NCI-H146 treated with DMSO at 0.1 percent for 48 hours (cell line): ENCODE results near the gene WHRN.

Source experiments
- DNase-seq: peaks from one replicate; lab custom pipeline; 2025; ENCODE audit not compliant: unreplicated experiment; lab: John Stamatoyannopoulos, UW

WHRN gene

DNA sequence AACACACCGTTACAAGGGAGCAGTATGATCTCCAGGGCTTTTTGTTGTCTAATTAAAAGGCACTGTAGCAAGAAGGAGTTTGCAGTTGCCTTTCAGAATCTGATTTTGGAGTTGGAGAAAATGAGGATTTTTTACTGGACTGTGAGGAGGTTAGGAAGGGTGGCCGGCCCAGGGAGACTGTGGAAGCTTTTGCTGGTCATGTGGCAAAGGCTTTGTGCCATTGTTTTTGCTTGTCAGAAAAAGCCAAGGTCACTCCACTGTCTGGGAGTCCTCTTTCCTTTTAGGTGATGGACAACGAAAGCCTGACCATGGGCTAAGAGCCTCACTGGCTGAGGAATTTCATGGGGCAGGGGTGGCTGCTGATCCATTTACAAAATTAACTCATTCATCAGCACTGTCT, 10.3 kb upstream of the WHRN start:
- DNase-seq: no peak

DNA sequence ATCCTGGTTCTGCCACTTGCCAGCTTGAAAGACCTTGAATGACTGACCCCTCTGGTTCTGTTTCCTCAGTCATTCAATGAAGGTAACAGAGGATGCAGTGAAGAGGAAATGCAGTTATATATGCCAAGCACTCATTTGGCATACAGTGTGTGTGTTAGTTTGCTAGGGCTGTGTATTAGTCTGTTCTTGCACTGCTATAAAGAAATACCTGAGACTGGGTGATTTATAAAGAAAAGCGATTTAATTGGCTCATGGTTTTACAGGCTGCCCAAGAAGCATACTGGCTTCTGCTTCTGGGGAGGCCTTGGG, 8.6 kb upstream of the WHRN start:
- DNase-seq: no peak

DNA sequence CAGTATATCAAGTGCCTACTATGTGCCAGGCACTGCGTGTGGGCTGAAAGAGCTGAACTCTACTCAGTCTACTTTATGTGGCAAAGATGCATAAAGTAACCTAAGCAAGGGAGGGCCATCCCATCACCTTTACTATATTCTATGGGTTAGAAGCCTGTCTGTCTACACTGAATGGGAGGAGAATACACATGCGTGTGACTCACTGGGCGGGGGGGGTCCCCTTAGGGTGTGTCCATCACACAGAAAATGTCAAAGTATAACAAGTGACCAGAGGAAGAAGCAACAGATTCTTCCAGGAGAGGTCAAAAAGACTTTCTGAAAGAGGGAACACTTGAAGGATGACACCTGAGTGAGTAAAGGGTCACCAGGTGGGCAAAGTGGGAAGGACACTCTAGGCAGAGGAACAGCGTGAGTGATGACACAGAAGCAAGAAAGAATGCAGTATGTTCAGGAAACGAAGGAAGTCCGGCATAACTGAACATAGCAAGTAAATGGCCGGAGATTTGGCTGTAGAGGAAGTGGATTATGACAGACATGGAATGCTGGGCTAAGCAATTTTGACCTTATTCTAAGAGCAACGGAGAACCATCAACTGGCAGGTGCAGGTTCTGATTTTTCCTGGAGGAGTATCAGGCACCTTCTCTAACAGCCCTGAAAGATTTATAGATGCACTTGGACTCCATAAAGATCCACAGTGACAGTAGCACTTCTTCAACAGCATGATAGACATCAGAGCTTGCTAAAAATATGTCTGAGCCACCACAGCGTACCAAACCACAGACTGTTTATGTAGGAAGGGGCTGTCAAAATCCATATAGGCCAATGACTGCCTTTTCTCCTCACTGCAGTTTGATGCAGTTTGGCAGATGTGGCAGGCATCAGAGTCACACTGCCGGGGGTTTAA, 8.0 kb upstream of the WHRN start:
- DNase-seq: no peak

DNA sequence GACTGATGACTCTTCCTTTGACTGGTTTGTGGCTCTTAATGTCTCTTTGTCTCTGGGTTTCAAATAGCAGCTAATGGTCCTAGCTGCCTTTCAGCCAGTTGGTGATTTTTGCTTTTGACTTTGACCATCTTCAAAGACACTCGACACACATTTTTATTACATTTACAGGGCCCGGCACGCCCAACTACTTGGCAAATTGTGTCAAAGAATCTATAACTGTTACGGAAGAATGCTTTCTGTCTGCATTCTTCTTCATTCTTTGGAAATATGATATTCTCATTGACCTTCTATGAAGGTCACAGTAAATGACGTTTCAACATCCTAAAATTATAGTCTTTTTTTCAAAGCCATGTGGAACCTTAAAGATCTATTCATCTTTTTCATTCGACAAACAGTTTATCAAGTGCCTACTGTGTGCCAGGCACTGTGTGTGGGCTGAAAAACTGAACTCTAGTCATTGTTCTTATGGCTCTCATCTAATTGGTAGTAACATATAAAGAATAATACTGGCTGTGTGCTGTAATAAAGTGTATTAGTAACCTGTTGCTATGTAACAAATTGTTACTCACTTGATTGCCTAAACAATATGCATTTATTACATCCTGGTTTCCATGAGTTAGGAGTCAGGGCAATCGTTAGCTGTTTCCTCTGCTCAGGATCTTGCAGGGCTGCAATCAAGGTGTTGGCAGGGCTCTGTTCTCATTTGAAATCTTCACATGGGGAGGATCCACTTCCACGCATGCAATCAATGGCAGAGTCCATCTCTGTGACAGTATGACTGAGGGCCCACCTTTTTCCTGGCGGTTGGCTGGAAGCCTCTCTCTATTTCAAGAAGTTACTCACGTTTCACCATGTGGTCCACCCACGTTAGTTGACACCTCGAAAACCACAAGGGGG, 7.0 kb upstream of the WHRN start:
- DNase-seq: no peak

DNA sequence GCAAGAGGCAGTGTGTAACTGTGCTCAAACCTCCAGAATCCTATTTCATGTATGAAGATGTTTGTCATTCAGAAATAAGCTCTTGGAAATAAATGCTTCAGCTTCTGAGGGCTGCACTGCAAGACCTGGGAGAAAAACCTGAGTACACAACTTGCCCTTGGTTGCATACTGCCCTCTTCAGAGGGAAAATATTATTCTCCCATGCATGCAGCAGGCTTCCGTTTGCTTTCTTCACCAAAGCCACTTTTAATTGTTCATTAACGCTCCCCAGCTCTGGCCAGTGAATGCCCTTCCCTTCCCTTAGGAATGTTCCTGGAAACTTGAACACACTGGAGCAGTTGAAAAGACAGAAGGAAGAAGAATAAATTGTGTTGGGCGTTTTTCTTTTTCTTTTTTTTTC, 2.5 kb upstream of the WHRN start:
- DNase-seq: peak; percentile 4

DNA sequence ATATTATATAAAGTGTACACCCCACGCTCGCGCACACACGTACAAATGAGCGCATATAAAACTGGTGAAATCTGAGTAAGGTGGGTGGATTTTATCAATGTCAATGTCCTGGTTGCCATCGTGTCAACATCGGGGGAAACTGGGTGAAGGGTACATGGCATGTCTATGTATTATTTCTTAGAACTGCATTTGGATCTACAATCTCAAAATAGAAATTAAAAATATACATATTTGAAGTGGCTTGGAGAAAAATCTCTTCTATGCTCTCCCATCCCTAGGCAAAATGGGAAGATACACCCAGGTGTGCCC, 763 bp upstream of the WHRN start:
- DNase-seq: no peak

DNA sequence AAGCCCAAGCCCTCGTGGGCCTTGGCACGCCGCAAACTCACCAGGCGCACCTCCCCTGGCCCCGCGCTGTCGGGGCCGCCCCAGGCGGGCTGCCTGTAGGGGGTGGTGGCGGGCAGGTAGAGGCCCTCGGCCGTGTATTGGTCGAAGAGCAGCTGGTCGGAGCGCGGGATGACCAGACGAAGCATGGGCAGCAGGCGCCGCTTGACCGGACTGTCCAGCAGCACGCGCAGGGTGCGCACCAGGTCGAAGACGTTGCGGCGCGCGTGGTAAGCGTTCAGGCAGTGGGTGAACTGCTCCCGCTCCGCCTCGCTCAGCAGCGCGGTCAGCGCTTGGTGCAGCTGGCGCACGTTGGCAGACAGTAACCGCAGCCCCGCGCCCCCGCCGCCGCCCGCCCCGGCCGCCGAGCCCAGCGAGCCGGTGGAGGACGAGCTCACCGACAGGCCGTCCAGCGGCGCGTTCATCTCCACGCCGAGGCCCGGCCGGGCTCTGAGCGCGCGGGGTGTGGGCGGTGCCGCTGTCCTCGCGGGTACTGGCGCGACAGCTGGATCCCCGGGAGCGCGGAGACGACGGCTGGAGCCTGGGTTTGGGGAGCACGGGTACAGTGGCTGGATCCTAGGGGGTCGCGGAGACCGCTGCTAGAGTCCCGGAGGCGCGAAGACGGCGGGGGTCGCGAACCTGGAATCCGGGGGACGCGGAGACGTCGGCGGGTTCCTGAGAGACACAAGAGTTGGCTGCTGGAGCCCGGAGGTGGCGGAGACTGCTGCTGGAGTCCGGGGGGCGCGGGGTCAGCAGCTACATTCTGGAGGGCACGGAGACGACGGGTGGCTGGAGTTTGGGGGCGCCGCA, 709 bp downstream of the WHRN start:
- no peak for DNase-seq

DNA sequence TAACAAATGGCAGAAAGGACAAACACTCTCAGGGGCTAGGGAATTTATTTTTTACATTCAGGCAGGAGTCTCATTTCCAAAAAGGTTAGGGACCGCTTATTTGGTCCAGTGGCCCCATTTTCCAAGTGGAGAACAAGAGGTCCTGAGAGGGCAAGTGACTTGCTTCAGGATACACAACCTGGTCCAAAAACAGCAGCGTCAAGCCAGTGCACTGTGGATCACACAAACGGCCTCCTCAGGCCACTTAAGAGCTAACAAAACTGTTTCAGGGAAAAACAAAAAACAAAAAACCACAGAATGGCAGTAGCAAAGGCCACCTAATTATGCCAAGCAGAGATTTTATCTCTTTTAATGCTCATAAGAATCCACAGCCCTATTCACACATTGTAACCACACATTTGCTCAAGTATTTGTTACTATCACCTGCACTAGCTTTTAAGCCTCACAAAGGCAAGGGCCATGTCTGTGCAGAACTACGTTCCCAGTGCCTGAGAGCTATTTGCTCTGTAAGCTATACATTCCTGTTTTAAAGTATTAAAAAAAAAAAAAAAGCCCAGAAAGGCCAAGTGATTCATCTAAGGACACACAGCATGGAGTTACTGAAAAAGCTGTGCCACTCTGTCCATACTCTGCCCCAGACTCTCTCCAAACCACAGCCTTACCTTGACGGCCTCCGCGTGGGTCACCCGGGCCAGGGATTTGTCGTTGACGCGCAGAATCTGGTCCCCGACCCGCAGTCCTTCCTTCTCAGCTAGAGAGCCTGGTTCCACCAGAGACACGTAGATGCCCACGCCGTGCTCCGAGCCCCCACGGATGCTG, 1.5 kb downstream of the WHRN start:
- DNase-seq: no peak

DNA sequence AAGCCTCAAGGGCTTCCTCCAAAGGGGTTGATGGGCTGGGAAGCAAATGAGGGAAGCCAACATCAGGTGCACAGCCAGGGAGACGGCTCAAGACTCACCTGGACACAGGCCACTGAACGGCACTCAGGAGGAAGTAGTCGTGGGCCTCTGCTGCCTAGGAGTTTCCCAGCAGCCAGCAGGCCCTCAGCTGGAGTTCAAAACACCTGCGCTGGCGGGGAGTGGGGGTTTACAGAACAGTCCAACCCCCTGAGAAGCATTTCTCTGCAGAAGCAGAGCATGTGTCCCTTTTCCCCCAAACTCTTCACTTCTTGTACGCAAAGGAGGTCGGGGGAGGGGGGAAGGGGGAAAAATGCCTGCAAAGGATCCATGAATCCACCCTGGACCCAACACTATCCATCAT, 2.3 kb downstream of the WHRN start:
- peak; percentile 5 for DNase-seq

DNA sequence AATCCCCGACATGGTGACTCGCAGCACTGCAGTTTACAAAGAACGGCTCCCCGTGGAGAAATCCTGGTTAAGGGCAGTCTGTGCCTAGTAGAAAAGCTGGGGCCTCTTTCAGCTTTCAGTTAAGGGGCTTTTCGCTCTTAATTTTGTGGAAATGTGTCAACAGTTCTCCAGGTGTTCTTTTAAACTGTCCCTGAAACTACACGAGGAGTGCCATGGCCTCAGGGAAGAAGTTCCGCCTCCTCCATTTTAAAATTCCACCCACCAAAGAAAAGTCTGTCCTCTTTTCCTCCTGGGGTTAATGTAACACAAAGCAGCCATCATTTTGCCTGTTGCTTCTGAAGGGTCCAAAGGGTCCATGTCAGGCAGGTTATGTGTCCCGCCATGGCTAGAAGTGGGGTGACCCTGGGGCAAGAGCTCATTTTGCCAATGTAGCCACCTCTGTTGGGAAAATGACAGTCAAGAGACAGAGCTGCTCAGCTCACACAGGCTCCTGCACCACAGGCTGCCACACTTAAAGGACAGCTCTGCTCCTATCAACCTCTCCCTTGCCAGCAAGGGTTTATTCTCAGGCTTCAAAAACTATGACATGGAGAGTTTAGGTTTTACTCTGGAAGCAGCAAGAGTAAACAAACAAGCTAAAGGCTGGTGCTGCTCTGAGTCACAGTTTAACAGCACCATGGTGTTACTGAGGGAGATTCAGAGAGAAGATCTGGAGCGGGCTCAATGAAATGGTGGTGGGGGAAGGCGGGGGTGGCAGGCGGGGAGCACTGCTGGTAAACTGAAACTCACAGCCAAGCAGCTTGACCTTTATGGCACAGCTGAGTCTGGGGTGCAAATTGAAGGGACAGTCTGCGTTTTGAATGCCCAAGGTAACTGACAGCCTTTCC, 3.2 kb downstream of the WHRN start:
- DNase-seq: peak; percentile 41

DNA sequence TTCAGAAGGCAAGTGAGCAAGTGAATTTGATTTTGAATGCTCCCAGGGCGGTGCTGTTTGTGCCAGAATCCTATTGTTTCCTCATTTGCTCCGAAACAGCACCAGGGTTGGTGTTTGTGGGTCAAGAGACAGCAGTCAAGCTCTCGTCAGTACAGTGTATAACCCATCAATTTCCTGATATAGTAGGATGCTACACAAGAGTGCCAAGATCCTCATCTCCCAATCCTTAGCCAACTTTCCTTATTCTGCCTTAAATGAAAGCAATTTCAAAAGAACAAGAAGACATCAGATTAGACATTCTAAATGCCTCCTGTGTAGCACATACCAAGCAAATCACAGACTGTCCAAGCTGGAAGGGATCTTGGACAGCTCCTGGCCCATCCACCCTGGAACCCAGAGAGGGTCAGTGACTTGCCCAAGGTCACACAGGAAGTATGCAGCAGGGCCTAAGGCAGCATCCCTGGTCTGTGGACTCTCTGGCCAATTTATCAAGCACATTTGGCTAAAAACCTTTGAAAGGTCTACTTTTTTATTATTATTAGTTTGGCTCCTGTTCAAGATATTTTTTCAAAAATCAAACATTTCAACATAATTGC, 4.5 kb downstream of the WHRN start:
- DNase-seq: no peak

DNA sequence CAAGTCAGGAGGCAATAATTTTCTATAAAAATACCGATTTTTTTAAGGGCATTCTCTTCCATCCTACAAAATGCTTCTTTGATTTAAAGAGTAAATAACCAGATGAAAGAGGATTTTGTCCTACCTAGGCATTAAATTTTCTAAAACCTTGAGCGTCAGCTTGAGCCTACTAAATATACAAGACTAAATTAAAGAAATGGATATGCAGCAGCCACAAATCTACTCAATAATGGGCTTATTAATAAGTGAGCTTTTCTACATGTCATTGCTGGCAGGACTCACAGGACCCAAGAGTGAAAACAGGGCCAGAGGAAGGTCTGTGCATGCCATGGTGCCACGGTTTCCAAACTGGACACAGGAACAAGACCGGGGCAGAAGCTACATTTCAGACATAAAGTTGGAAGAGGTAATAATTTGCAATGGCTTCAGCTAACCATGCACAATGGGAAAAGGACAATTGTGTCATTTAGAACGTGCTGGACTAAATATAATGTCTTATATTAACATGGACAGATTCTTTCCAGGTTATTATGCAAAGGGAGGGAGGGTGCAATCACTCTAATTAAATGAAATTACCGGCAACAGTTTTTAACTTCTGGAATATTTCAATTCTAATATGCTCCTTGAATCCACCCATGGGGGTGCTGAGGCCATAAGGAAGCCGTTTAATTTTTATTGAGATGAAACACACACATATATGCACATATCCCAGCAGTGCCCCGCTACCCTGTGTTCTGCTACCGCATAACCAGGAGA, 5.2 kb downstream of the WHRN start:
- DNase-seq: no peak

DNA sequence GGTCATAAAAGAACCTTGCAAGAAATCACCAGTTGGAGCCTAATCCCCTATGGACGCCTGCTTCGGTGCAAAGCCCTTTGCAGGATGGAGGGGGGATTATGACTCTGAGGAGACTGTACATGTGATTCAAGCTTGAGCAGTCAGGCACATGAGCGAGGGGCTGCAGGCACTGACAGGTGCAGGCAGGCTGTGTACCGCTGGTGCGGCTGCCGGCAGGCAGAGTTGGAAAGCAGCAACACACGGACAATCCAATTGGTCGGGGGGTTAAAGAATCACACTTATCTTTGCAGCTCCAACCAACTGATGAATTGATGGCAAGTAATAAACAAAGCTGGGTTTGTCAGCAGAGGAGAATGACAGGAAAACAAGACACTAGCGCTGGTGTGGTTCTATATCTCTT, 5.7 kb downstream of the WHRN start:
- DNase-seq: no peak

DNA sequence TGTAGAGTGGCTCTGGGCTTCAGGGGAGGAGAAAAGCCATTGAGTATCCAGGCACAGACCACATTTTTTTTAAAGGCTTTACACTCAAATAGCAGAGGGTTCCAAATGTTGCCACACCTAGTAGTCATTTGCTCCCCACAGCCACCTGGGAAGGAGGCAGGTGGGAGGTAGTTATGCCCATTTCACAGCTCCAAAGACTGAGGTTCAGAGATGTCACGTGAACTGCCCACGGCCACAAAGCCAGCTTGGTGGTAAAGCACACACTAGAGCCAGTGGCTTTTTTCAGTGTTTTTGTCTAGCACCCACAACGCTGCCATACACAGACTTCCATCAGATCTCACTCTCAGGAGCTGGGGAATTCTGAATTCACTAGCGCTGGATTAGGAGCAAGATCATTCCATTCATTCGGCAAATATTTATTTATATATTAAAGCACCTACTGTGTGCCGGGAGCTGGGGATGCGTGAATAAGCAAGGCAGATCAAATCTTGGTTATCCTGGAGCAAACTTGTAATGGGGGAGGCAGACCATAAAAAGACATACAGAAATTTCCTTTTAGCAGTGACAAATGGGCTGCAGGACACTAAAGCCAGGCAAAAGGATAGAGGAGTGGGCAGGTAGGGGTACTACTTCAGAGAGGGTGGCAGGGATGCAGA, 7.4 kb downstream of the WHRN start:
- no peak for DNase-seq

DNA sequence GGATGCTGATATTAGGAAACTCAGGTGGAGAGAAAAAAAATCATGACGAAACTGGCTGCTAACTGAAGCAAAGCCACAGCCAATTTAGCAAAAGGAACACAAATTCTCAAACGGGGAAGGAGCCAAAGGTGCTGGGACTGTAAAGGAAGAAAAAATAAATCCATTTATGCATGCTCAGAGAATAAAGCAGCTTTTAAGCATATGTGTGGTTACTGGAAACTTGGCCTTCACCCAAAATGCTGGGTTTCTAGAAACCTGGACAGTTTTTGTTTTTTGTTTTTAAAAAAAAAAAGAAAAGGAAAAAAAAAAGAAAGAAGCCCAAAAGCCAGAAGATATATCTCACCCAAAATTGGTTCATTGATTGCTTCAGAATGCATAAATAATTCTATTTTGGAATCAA, 8.0 kb downstream of the WHRN start:
- no peak for DNase-seq

DNA sequence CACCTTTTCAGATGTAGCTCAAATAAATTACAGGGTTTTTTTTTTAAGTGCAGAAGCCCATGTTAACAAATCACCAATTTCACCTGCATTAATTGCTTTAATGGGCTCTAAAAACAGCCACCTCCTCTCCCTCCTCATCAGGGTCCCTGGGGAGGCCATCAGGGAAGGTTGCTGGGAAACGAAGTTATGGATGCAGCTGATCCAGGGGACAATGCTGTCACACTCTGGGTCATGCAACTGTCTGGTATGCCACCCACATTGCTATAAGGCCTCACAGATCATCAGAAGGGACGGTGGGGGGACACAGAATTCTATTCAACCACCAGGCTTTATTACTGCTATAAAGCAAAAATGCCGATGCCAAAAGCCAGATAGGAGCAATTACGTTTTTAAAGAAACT, 9.3 kb downstream of the WHRN start:
- DNase-seq: no peak

DNA sequence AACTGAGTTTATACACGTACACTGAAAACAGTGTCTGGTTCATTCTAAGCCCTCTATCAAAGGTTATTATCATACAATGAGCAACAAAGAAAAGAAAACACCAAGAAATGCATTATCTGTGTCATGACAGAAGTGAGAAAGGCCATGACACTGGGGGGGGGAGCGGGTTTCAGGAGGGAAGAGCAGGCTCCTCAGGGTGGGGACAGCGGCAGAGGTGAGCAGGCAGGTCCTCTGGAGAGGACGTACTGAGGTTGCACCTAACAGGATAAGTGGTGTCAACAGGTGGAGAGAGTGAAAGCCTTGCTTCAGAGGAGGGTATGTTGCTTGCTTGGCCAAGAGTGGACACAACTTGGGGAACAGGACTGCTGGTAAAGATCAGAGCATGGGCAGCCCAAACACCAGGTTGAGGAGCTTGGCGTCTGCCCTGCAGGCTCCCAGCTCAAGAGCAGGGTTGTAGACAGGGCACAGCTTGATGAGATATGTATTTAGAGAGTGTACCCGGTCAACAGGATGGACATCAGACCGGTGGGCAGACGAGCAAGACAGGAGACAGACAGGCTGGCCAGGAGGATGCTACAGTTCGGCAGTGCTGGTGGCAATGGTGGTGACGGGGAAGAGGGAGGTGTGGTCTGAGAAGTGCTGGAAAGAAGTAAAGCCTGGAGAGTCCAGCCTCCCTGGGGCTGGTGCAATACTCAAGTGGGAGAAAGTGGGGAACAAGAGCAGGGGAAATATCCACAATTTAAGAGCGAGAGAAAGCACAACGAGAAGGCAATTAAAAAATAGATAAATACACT, 10.3 kb downstream of the WHRN start:
- DNase-seq: no peak
